HEK293 (cell line): Measurements from ENCODE around the gene EPPIN.

Experiments used
- CTCF ChIA-PET: fragments of 350-600 bp; formaldehyde crosslinking; extraction: SDS; loops from one replicate; lab custom pipeline; 2021; ENCODE audit warnings: antibody characterized with exemption; lab: Yijun Ruan, JAX
- POLR2A ChIA-PET: fragments of 300-600 bp; formaldehyde crosslinking; extraction: SDS; loops from one replicate; lab custom pipeline; 2020; ENCODE audit warnings: antibody characterized with exemption, inconsistent platforms; lab: Yijun Ruan, JAX
- H3K27ac ChIP-seq: fragments of 200-500 bp; sonication (Bioruptor generic); 2 replicates; pipeline ENCODE4 v1.5.1; 2014; ENCODE audit warnings: low read depth, low read length, control low read depth, inconsistent platforms; ENCODE audit errors: extremely low read depth
- H3K36me3 ChIP-seq, 2 experiments: fragments of 200-500 bp in 1 of 2; sonication (Bioruptor generic) in 1 of 2; 1 replicate in 1 of 2; 2 replicates in 1 of 2; pipeline ENCODE4 v1.5.1; 2014 to 2017; ENCODE audit warnings: inconsistent platforms in 2 of 2, low read length in 2 of 2; ENCODE audit not compliant: control insufficient read depth in 2 of 2, insufficient read depth in 1 of 2
- H3K4me1 ChIP-seq: fragments of 200-500 bp; sonication (Bioruptor generic); 2 replicates; pipeline ENCODE4 v1.5.1; 2014; ENCODE audit warnings: mild to moderate bottlenecking, low read length, inconsistent platforms; ENCODE audit not compliant: control insufficient read depth, insufficient read depth
- H3K4me3 ChIP-seq: 2 replicates; pipeline ENCODE4 v1.5.1; 2011; ENCODE audit warnings: low read depth, mild to moderate bottlenecking, control low read depth, low read length, moderate library complexity
- H3K9me3 ChIP-seq: fragments of 200-500 bp; sonication (Bioruptor generic); 2 replicates; pipeline ENCODE4 v1.5.1; 2014; ENCODE audit warnings: low read depth, low read length, inconsistent platforms; ENCODE audit not compliant: control insufficient read depth, insufficient read depth
- ATF2 ChIP-seq: fragments of 450-650 bp; formaldehyde crosslinking; IDR thresholded peaks from 2 replicates; pipeline ENCODE4 v1.5.1; 2016; ENCODE audit warnings: missing biosample characterization, missing genetic modification characterization, low read depth
- BCL11A ChIP-seq: fragments of 450-650 bp; formaldehyde crosslinking; IDR thresholded peaks from 2 replicates; pipeline ENCODE4 v1.5.1; 2016; ENCODE audit warnings: low read depth, missing biosample characterization, missing genetic modification characterization
- CTCF ChIP-seq: fragments of 450-650 bp; formaldehyde crosslinking; IDR thresholded peaks from 2 replicates; pipeline ENCODE4 v1.5.1; 2016; ENCODE audit warnings: missing biosample characterization, missing genetic modification characterization
- GFI1B ChIP-seq: fragments of 450-650 bp; formaldehyde crosslinking; IDR thresholded peaks from 2 replicates; pipeline ENCODE4 v1.5.1; 2016; ENCODE audit warnings: missing biosample characterization, missing genetic modification characterization
- KLF1 ChIP-seq: fragments of 450-650 bp; formaldehyde crosslinking; IDR thresholded peaks from 2 replicates; pipeline ENCODE4 v1.5.1; 2016; ENCODE audit warnings: missing biosample characterization, missing genetic modification characterization
- KLF10 ChIP-seq: fragments of 450-650 bp; IDR thresholded peaks from 2 replicates; pipeline ENCODE4 v1.5.1; 2018; ENCODE audit warnings: missing biosample characterization, mild to moderate bottlenecking, missing genetic modification characterization
- ZBTB10 ChIP-seq: fragments of 450-650 bp; formaldehyde crosslinking; IDR thresholded peaks from 2 replicates; pipeline ENCODE4 v1.5.1; 2016; ENCODE audit warnings: missing biosample characterization, missing genetic modification characterization
- ZBTB11 ChIP-seq: fragments of 450-650 bp; formaldehyde crosslinking; conservative IDR thresholded peaks from 2 replicates; pipeline ENCODE4 v1.5.1; 2016; ENCODE audit warnings: low read depth, missing biosample characterization, missing genetic modification characterization
- ZNF133 ChIP-seq: fragments of 450-650 bp; formaldehyde crosslinking; IDR thresholded peaks from 2 replicates; pipeline ENCODE4 v1.5.1; 2016; ENCODE audit warnings: missing biosample characterization, missing genetic modification characterization
- ZNF211 ChIP-seq: fragments of 450-650 bp; formaldehyde crosslinking; IDR thresholded peaks from 2 replicates; pipeline ENCODE4 v1.5.1; 2016; ENCODE audit warnings: low read depth, missing biosample characterization, missing genetic modification characterization
- ZNF610 ChIP-seq: fragments of 450-650 bp; formaldehyde crosslinking; IDR thresholded peaks from 2 replicates; pipeline ENCODE4 v1.5.1; 2016; ENCODE audit warnings: missing biosample characterization, missing genetic modification characterization, borderline replicate concordance
- ZNF621 ChIP-seq: fragments of 450-650 bp; formaldehyde crosslinking; IDR thresholded peaks from 2 replicates; pipeline ENCODE4 v1.5.1; 2017; ENCODE audit warnings: missing biosample characterization, missing genetic modification characterization
- ZNF654 ChIP-seq: fragments of 450-650 bp; formaldehyde crosslinking; IDR thresholded peaks from 2 replicates; pipeline ENCODE4 v1.5.1; 2016; ENCODE audit warnings: low read depth, missing biosample characterization, missing genetic modification characterization

Gene EPPIN

GRCh38 chr20:45593498-45593897 is 46.3 kb upstream of the EPPIN start:
- Histone ChIP-seq H3K4me1 (no peaks in the 10 kb centered on the region), H3K9me3 (no peaks in the 10 kb centered on the region), H3K27ac (no peak overlapping the region), H3K36me3 (no peaks in the 10 kb centered on the region), H3K4me3 (no peak overlapping the region)
- CTCF ChIA-PET, result interaction anchor here (0.6 to 2.5 kb wide), 5 partner anchors 56 to 195 kb away, joined by 3 to 18 read pairs (median 3); no protein-coding TSS in a partner anchor
- TF ChIP-seq KLF10 (no peak), KLF1 (tag by site-specific recombination) (no peak), ZNF133 (tag by site-specific recombination) (peak; percentile 96)
- POLR2A ChIA-PET, result no interaction called here

- POLR2A ChIA-PET, result no interaction called here
- CTCF ChIA-PET, result interaction anchor here (0.6 to 2.5 kb wide), 19 partner anchors 8 to 1727 kb away, joined by 3 to 18 read pairs (median 4); no protein-coding TSS in a partner anchor
- Histone ChIP-seq H3K36me3 (no peaks in the 10 kb centered on the region), H3K4me3 (no peak overlapping the region), H3K27ac (no peak overlapping the region), H3K4me1 (no peaks in the 10 kb centered on the region), H3K9me3 (no peaks in the 10 kb centered on the region)
- TF ChIP-seq ATF2 (tag by site-specific recombination), result no peak
- no peak for TF ChIP-seq GFI1B (tag by site-specific recombination)
- no peak for TF ChIP-seq ZNF211 (tag by site-specific recombination)
- TF ChIP-seq ZBTB11, result 0 out of 2 replicates have a peak, but pooled peaks have one; percentile 12
- TF ChIP-seq ZNF610, result no peak
- TF ChIP-seq ZNF654 (tag by site-specific recombination), result peak; percentile 53
- TF ChIP-seq ZNF621, result no peak
- no peak for TF ChIP-seq BCL11A
- peak; percentile 67; the same call in 1 of the 2 replicates for TF ChIP-seq CTCF (tag by site-specific recombination)
- no peak for TF ChIP-seq ZBTB10 (tag by site-specific recombination)
- TF ChIP-seq, all 188 proteins: peak for 3
Observed at GRCh38 chr20:45592574-45593189, 45.5 kb upstream of the EPPIN start.
